Brain pericyte (primary cell): ENCODE data around the gene ZC3HAV1.
"Not testable (repeated sequence)": the region's sequence is repeated elsewhere in the genome, so short reads cannot be mapped to it uniquely, and the experiment has no call there.

Experiments used
- DNase-seq: peaks from one replicate; pipeline ENCODE4 v3.0.0-alpha.2; 2012; ENCODE audit warnings: low read depth, low spot score

The ZC3HAV1 gene

DNA sequence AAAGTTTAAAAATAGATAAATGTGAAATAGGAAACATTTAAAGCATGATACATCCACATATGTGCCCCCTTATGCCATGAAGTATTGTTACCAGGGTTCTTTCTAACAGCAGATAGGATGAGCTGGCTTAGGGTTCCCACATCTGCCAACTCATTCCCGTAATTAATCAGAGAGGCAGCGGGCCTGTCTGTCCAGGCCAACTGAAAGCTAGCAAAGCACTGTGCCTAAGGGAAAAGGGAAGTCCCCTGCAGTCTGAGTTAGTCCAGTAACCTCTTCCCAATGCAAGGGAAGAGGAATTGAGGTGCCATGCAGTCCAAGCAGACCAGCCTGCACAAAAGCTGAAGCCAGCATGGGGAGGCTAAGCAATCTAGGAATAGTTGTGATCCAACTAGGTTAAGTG is 55.4 kb downstream of the ZC3HAV1 start:
- DNase-seq: no peak

- DNase-seq: no peak
Measured at GRCh38 chr7:139051655-139052054, 57.9 kb downstream of the ZC3HAV1 start.

DNA sequence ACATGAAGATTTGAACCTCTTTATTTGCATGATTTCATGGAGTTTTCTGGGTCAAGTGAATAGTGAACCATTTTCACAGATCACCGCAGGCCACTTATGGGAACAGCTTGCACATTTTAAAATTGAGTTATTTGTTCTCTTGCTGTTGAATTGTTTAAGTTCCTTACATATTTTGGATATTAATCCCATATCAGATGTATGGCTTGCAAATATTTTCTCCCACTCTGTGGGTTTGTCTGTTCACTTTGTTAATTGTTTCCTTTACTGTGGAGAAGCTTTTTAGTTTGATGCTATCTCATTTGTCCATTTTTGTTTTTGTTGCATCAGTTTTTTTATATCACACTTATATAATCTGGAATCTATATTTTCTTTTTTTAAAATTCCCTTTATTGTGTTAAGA is 59.6 kb downstream of the ZC3HAV1 start:
- no peak for DNase-seq

GRCh38 chr7:139049111-139049510 is 60.4 kb downstream of the ZC3HAV1 start:
- no peak for DNase-seq

- DNase-seq: no peak
Measured at GRCh38 chr7:139047970-139048369, 61.5 kb downstream of the ZC3HAV1 start.

DNA sequence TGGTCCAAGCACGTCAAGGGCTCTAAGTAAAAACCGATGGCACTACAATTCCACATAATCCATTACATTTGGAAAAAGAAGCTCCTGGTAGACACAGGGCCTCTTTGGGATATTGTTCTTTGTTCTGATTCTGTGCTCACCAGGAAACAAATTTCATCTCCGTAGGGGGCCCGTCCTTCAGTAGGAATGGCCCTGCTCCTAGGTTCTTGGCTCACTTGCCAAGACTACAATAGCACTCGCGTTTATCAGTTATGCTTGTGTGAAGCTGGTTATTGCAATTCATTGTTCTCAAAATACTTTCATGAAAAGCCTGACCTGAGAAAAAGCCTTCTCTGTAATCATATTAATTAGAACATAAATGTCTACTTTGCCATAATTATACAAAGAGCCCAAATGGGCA is 63.4 kb downstream of the ZC3HAV1 start:
- no peak for DNase-seq

GRCh38 chr7:139044813-139045794 is 64.4 kb downstream of the ZC3HAV1 start:
- DNase-seq: no peak

GRCh38 chr7:139043823-139044812 is 65.4 kb downstream of the ZC3HAV1 start:
- DNase-seq: no peak

GRCh38 chr7:139041378-139042085 is 68.0 kb downstream of the ZC3HAV1 start:
- no peak for DNase-seq

- DNase-seq: no peak
Measured at GRCh38 chr7:139038691-139039090, 70.8 kb downstream of the ZC3HAV1 start.

DNA sequence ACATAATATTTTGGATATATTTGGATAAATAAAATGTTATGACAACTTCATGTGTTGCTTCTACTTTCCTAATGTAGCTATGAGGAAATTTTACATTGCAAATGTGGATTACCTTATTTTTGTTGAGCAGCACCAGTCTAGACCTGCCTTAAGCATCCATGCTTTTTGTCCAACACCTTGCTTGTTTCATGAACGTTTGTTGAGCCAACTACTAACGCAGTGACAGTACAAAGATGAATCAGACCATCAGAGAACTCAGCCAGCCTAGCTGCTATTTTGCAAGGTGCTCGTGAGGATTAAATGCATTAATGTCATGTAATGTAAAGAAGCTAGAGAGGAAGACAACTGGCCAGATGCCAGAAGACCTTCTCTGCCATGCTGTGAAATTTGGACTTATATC is 72.6 kb downstream of the ZC3HAV1 start:
- no peak for DNase-seq

GRCh38 chr7:139035586-139036353 is 73.8 kb downstream of the ZC3HAV1 start, which contains the start of gene ZC3HAV1L:
Gene ZC3HAV1L (minus strand): TSS chr7:139036042. CDS start chr7:139036017, 25 bp downstream.
- DNase-seq: peak; percentile 3

DNA sequence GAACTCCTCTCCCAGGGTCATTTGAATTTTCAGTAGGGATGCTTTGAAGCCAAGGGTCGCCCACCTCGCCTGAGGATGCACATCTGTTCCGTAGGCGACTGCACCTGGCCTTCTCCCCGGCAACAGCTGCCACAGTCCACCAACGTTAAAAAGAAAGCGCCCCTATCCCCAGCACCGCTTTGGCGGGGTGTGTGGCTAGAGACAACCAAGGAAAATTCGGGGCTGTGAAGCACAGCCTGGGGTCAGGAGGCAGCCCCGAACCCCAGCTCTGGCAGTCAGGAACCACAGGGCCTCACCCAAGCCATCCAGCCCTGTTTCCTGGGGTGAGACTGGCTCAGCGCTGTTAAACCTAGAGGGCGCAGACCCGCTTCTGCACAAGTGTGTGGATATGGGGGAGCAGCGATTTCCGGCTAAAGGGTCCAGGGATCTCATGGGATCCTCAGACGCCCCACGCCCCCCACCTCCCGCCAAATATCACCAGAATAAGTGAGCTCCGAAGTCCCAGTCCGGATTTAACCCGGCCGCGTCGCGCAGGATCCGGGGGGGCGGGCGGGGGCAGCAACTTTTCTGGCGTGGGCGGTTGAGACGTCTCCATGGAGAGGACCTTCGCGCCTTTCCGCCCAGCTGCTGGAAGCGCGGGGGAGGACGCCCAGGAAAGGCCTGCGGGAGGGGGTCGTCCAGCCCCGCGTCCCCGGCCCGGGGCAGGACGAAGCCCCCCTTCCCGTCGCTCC is 74.5 kb downstream of the ZC3HAV1 start:
- no peak for DNase-seq

GRCh38 chr7:139034336-139034735 is 75.2 kb downstream of the ZC3HAV1 start:
- no peak for DNase-seq

DNA sequence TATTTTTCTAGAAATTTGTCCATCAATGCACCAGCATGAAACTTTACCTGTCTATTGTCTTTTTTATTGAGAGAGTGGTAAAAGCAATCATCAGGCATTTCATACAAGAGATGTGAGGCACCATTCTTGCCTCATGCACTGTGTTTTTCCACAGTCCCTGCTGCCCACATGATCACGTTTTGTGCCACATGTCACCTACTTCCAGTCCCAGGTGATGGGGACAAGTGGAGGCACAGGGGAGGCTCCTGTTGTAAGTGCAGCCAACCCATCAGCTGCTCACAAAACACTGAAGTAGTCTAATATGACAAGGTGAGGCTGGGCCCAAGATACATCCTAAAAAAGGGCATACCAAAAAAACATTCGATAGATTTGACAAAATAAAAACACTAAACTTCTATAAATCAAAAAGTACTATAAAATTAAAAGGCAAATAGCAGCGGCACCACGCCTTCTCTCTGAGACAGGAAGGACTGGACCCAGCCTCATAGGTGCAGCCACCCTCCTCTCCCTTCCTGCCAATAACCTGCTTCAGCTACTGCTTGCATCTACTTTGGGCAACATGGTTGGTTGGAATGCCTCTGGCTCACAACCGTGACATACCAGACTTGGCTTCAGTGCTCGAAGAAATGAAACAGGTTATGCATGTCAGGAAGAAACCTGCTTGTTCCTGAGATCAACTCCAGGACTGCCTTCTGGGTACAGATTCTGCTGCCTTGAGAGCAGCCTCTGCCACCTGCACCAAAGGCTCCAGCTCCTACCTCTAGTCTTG is 76.0 kb downstream of the ZC3HAV1 start:
- DNase-seq: no peak

DNA sequence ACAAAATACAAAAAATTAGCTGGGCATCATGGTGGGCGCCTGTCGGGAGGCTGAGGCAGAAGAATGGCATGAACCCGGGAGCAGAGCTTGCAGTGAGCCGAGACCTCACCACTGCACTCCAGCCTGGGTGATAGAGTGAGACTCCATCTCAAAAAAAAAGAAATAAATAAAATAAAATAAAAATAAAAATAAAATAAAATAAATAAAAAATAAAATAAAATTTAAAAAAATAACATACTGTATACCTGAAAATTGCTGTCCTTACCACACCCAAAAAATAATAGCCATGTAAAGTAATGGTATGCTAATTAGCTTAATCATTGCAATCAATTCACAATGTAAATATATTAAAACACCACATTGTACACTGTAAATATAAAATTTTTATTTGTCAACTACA is 77.0 kb downstream of the ZC3HAV1 start:
- DNase-seq: no peak

DNA sequence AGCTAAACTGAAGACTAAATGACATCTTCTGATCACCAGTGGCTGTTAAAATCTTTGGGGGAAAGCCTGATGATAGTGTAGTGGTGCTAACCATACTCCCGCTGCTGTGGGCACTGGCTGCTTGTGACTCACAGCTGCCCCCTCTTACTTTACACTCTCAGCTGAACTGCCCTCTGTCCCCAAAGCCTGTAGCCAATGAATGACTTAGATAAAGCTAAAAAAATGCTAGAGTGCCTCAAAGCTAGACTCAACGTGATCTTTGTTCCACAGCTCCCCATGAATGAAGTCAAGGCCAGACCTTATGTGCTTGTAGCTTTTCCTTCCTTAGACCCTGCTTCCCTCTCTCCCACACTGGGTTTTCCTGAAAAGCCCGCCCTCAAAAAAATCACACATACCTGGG is 80.2 kb downstream of the ZC3HAV1 start:
- DNase-seq: no peak

DNA sequence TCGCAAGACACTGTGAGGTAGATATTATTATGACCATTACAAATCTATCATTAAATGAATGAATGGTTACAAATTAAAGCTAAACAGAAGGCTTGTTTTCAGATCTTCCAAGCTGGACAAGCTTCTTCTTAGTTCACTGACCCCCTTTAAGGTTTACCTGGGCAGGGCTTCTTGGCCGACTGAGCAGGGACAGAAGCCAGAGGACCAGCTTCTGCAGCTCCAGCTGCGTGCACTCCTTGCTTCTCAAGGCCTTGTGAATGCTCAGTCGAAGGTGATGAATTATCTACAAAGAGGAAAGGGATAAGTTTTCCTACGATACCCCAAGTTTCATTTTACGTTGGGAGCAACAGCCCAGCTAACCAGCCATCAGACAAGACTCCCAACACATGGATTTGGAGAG is 83.0 kb downstream of the ZC3HAV1 start:
- DNase-seq: no peak

DNA sequence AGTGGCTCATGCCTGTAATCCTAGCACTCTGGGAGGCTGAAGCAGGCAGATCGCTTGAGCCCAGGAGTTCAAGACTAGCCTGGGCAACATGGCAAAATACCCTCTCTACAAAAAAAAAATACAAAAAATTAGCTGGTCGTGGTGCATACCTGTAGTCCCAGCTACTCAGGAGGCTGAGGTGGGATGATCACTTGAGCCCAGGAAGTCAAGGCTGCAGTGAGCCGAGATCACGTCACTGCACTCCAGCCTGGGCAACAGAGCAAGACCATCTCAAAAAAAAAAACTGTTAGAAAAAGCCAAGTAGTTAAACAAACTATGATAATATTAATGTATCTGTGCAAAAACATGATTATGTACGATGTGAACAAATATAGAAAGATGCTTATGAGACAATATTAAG is 83.7 kb downstream of the ZC3HAV1 start:
- DNase-seq: not testable (repeated sequence)
